ENCODE measurements around the gene PDE3B. TPM values are rescaled to one million over a fixed set of nuclear protein-coding genes. Genes with fewer than 3 reads are reported as not detected.
A peak's percentile ranks its signal among the peaks of the same experiment; 100 is the strongest.
"Not testable (repeated sequence)": the region's sequence is repeated elsewhere in the genome, so short reads cannot be mapped to it uniquely, and the experiment has no call there.

Gene PDE3B
- total RNA-seq, 3 donors from 2014 or later (not counting 1 experiment from before 2014, with no cell fraction given) = 18.2 to 42.3 (median 34.5) TPM

GRCh38 chr11:14687943-14688627, 44.5 kb downstream of the PDE3B start:
- H3K4me1 ChIP-seq (ENCODE audit: control insufficient read depth, insufficient read depth, low read length) = no peaks in the 10 kb centered on the region
- H3K36me3 Mint-ChIP-seq = peaks cover 7% of the 10 kb centered on the region

GRCh38 chr11:14695656-14696055, 52.1 kb downstream of the PDE3B start:
- H3K9me3 Mint-ChIP-seq; H3K27ac Mint-ChIP-seq; H3K27me3 ChIP-seq (ENCODE audit: control insufficient read depth, insufficient read depth, low read length); H3K4me3 Mint-ChIP-seq; H3K4me3 ChIP-seq (ENCODE audit: low read length); H3K9me3 ChIP-seq (ENCODE audit: control insufficient read depth, insufficient read depth, low read length); H3K36me3 Mint-ChIP-seq; DNase-seq; H3K27ac ChIP-seq (ENCODE audit: low read length); intact Hi-C loops (cut with micrococcal nuclease); H3K4me1 ChIP-seq (ENCODE audit: control insufficient read depth, insufficient read depth, low read length); H3K36me3 ChIP-seq (ENCODE audit: control insufficient read depth, insufficient read depth, low read length); H3K27me3 Mint-ChIP-seq (ENCODE audit: low read depth in 2 of 2); ATAC-seq: not testable (repeated sequence)
- whole genome bisulfite sequencing (ENCODE audit: insufficient coverage) = 81% methylated on average over 2 of the region's 2 CpGs
- peaks cover 4 to 18% of the 10 kb centered on the region in 2 donors for H3K4me1 Mint-ChIP-seq

More at GRCh38 chr11:14687943-14688627, 44.5 kb downstream of the PDE3B start:
- no peaks in the 10 kb centered on the region for H3K9me3 Mint-ChIP-seq
- peak in 1 of 3 donors; percentile 75 for ATAC-seq
- no peak overlapping the region for H3K4me3 Mint-ChIP-seq
- peaks cover 0 to 22% of the 10 kb centered on the region in 2 donors for H3K4me1 Mint-ChIP-seq
- Histone ChIP-seq H3K27me3 (ENCODE audit: control insufficient read depth, insufficient read depth, low read length) (no peaks in the 10 kb centered on the region), H3K27ac (ENCODE audit: low read length) (no peak overlapping the region), H3K9me3 (ENCODE audit: control insufficient read depth, insufficient read depth, low read length) (no peaks in the 10 kb centered on the region), H3K36me3 (ENCODE audit: control insufficient read depth, insufficient read depth, low read length) (no peaks in the 10 kb centered on the region), H3K4me3 (ENCODE audit: low read length) (no peak overlapping the region)
- 100% methylated on average over 1 of the region's 2 CpGs for WGBS (ENCODE audit: insufficient coverage)
- H3K27me3 Mint-ChIP-seq (ENCODE audit: low read depth in 2 of 2) = no peaks in the 10 kb centered on the region
- TF ChIP-seq CTCF (IDR thresholded peaks at IDR 0.05) = no peak
- H3K27ac Mint-ChIP-seq = peak overlapping the region in 1 of 2 donors; percentile 40
- DNase-seq = peak in 1 of 2 donors; percentile 22
- intact Hi-C loops (cut with micrococcal nuclease) = no loop called here

GRCh38 chr11:14698771-14699170, 55.2 kb downstream of the PDE3B start:
- intact Hi-C loops (cut with micrococcal nuclease) = no loop called here
- whole genome bisulfite sequencing (ENCODE audit: insufficient coverage) = no CpG with 5 or more reads among the region's 1 CpG
- H3K36me3 ChIP-seq (ENCODE audit: control insufficient read depth, insufficient read depth, low read length) = no peaks in the 10 kb centered on the region
- Mint-ChIP-seq H3K36me3 (peaks cover 6% of the 10 kb centered on the region), H3K4me1 (peaks cover 5 to 16% of the 10 kb centered on the region in 2 donors), H3K27ac (peak overlapping the region in 1 of 2 donors; percentile 69), H3K27me3 (ENCODE audit: low read depth in 2 of 2) (peaks cover 0 to 7% of the 10 kb centered on the region in 2 donors), H3K4me3 (no peak overlapping the region), H3K9me3 (peaks cover 5 to 7% of the 10 kb centered on the region in 2 donors)
- H3K27me3 ChIP-seq (ENCODE audit: control insufficient read depth, insufficient read depth, low read length) = no peaks in the 10 kb centered on the region
- DNase-seq = peak in 1 of 2 donors; percentile 17
- no peak for TF ChIP-seq CTCF (IDR thresholded peaks at IDR 0.05)
- H3K27ac ChIP-seq (ENCODE audit: low read length) = no peak overlapping the region
- H3K4me1 ChIP-seq (ENCODE audit: control insufficient read depth, insufficient read depth, low read length) = no peaks in the 10 kb centered on the region
- no peak overlapping the region for H3K4me3 ChIP-seq (ENCODE audit: low read length)
- H3K9me3 ChIP-seq (ENCODE audit: control insufficient read depth, insufficient read depth, low read length) = no peaks in the 10 kb centered on the region
- ATAC-seq = no peak

- Histone ChIP-seq H3K27ac (ENCODE audit: low read length) (no peak overlapping the region), H3K4me1 (ENCODE audit: control insufficient read depth, insufficient read depth, low read length) (no peaks in the 10 kb centered on the region), H3K36me3 (ENCODE audit: control insufficient read depth, insufficient read depth, low read length) (no peaks in the 10 kb centered on the region), H3K27me3 (ENCODE audit: control insufficient read depth, insufficient read depth, low read length) (no peaks in the 10 kb centered on the region), H3K9me3 (ENCODE audit: control insufficient read depth, insufficient read depth, low read length) (no peaks in the 10 kb centered on the region), H3K4me3 (ENCODE audit: low read length) (no peak overlapping the region)
- no CpG with 5 or more reads among the region's 1 CpG for WGBS (ENCODE audit: insufficient coverage)
- intact Hi-C loops (cut with micrococcal nuclease) = no loop called here
- no peak overlapping the region for H3K27ac Mint-ChIP-seq
- peaks cover 5 to 16% of the 10 kb centered on the region in 2 donors for H3K4me1 Mint-ChIP-seq
- DNase-seq = no peak
- no peak for TF ChIP-seq CTCF (IDR thresholded peaks at IDR 0.05)
- H3K36me3 Mint-ChIP-seq = peaks cover 15% of the 10 kb centered on the region
- no peak for ATAC-seq
- H3K4me3 Mint-ChIP-seq = no peak overlapping the region
- H3K9me3 Mint-ChIP-seq = peaks cover 7% of the 10 kb centered on the region in 2 donors
- H3K27me3 Mint-ChIP-seq (ENCODE audit: low read depth in 2 of 2) = peaks cover 0 to 7% of the 10 kb centered on the region in 2 donors
Measured at GRCh38 chr11:14700593-14700992, 57.0 kb downstream of the PDE3B start.

Measured in natural killer cell (primary cell).